Karpas-422 (cell line): ENCODE data around the gene ZSCAN20. TPM values are rescaled to one million over a fixed set of nuclear protein-coding genes. Genes with fewer than 3 reads are reported as not detected.

Source experiments
- DNase-seq: peaks from one replicate; pipeline ENCODE4 v3.0.0-alpha.2; 2015
- H2AFZ ChIP-seq: fragments of 200-600 bp; sonication (generic); 2 replicates; pipeline ENCODE4 v1.6.1; 2014; ENCODE audit warnings: antibody characterized with exemption, low read length, mixed read lengths
- H3K27ac ChIP-seq: fragments of 200-600 bp; sonication (generic); 2 replicates; pipeline ENCODE4 v1.5.1; 2014; ENCODE audit warnings: mild to moderate bottlenecking, low read length, moderate library complexity
- H3K27me3 ChIP-seq: fragments of 200-600 bp; sonication (generic); 2 replicates; pipeline ENCODE4 v1.6.1; 2014; ENCODE audit warnings: low read length, mixed read lengths
- H3K36me3 ChIP-seq: fragments of 200-600 bp; sonication (generic); 2 replicates; pipeline ENCODE4 v1.6.1; 2014; ENCODE audit warnings: low read length, mixed read lengths; ENCODE audit not compliant: insufficient read depth
- H3K4me1 ChIP-seq: fragments of 200-600 bp; sonication (generic); 2 replicates; pipeline ENCODE4 v1.6.1; 2014; ENCODE audit warnings: mild to moderate bottlenecking, low read length, mixed read lengths
- H3K4me2 ChIP-seq: fragments of 200-600 bp; sonication (generic); 2 replicates; pipeline ENCODE4 v1.6.1; 2014; ENCODE audit warnings: low read length, low read depth, mild to moderate bottlenecking; ENCODE audit not compliant: poor library complexity, severe bottlenecking
- H3K4me3 ChIP-seq: fragments of 200-600 bp; sonication (generic); 2 replicates; pipeline ENCODE4 v1.5.1; 2014; ENCODE audit warnings: mild to moderate bottlenecking, antibody characterized with exemption, low read length, mixed read lengths
- H3K79me2 ChIP-seq: fragments of 200-600 bp; sonication (generic); 2 replicates; pipeline ENCODE4 v1.6.1; 2014; ENCODE audit warnings: mild to moderate bottlenecking, low read length, mixed read lengths
- H3K9ac ChIP-seq: fragments of 200-600 bp; sonication (generic); 2 replicates; pipeline ENCODE4 v1.6.0; 2014; ENCODE audit warnings: low read length
- H3K9me2 ChIP-seq: fragments of 200-600 bp; sonication (generic), shearing (Covaris generic); replicated peaks from 2 replicates; pipeline ENCODE4 v1.6.0; 2014; ENCODE audit warnings: mild to moderate bottlenecking, low read length, moderate library complexity; ENCODE audit not compliant: insufficient read depth
- H3K9me3 ChIP-seq: fragments of 300-700, 200-600 bp; sonication (generic); 2 replicates; pipeline ENCODE4 v1.6.1; 2014; ENCODE audit warnings: low read length, mixed read lengths
- H4K20me1 ChIP-seq: fragments of 200-600 bp; sonication (generic); 2 replicates; pipeline ENCODE4 v1.6.1; 2014; ENCODE audit warnings: mild to moderate bottlenecking, antibody characterized with exemption, low read length, low read depth; ENCODE audit not compliant: insufficient read depth
- total RNA-seq: library from RNA; depleted of rRNA; stranded (reverse); fragments of >200 nt; shearing (Covaris generic); gene quantifications from 2 replicates; pipeline ENCODE4 v1.2.3, GENCODE V29; 2014; ENCODE audit warnings: low replicate concordance

Gene ZSCAN20
- total RNA-seq, 1 experiment from 2014 or later, result 5.0 TPM

- Histone ChIP-seq H3K4me2 (no peak within 1 kb of the TSS), H3K9ac (no peak within 1 kb of the TSS), H3K27me3 (no peaks in the 10 kb centered on the region), H3K36me3 (no peaks in the 10 kb centered on the region), H3K79me2 (no peaks in the 10 kb centered on the region), H3K4me1 (peaks cover 28% of the 10 kb centered on the region), H2AFZ (no peak within 1 kb of the TSS), H3K9me3 (no peaks in the 10 kb centered on the region), H3K9me2 (no peaks in the 10 kb centered on the region), H3K27ac (no peak within 1 kb of the TSS), H3K4me3 (no peak within 1 kb of the TSS), H4K20me1 (no peaks in the 10 kb centered on the region)
- peak; percentile 94 for DNase-seq
Observed at GRCh38 chr1:33430692-33431593, 41.5 kb upstream of the ZSCAN20 start, which contains the start of gene PHC2. PHC2 (minus strand) TSS chr1:33431095; CDS start chr1:33375539, 55,556 bp downstream.

DNA sequence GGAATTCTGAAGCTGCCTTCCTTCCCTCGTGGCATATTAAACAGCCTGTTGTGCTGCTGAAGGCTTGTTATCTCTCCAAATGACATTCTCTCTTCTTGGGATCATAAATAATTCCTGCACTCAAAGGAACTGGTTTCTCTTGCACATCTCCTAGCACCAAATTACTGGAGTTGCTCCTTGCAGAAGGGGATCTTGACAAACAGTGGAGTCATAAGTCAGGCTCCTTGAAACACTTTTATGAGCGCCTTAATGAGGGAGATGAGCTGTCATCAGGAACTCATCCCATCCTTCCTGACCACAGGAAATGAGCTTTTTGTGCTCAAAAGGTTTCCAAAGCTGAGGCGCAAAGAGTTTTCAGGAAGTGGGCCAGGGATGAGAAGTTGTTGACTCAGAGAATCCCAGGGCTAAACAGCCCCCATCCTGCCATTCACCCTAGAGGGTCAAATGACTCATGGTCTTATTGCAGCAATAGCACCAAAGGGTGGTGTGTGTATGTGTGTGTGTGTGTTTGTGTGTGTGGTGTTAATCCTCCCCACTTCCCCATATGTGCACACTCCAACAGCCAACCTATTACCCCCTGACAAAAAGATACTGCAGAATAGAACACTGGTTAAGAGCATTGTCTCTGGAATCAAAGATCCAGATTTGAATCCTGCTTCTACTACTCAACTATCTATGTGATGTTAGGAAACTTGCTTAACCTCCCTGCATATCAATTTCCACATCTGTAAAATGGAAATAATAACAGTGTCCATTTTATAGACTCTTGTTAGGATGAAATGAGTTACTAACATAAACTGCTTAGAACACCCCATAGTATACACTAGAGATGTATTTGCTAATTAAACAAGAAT, 38.7 kb upstream of the ZSCAN20 start:
- H2AFZ ChIP-seq, result no peak overlapping the region
- no peaks in the 10 kb centered on the region for H4K20me1 ChIP-seq
- H3K4me2 ChIP-seq, result no peak overlapping the region

GRCh38 chr1:33434363-33434750, 38.1 kb upstream of the ZSCAN20 start:
- Histone ChIP-seq H2AFZ (no peak overlapping the region), H3K79me2 (no peaks in the 10 kb centered on the region), H3K9ac (no peak overlapping the region), H3K9me3 (no peaks in the 10 kb centered on the region), H4K20me1 (no peaks in the 10 kb centered on the region), H3K9me2 (no peaks in the 10 kb centered on the region), H3K4me3 (no peak overlapping the region), H3K4me2 (no peak overlapping the region), H3K36me3 (no peaks in the 10 kb centered on the region), H3K4me1 (peaks cover 13% of the 10 kb centered on the region), H3K27me3 (no peaks in the 10 kb centered on the region), H3K27ac (no peak overlapping the region)
- no peak for DNase-seq

More for the DNA sequence above, 38.7 kb upstream of the ZSCAN20 start:
- Histone ChIP-seq H3K9me3 (no peaks in the 10 kb centered on the region), H3K4me1 (peaks cover 17% of the 10 kb centered on the region), H3K36me3 (no peaks in the 10 kb centered on the region), H3K9ac (no peak overlapping the region), H3K27ac (no peak overlapping the region), H3K4me3 (no peak overlapping the region), H3K9me2 (no peaks in the 10 kb centered on the region), H3K79me2 (no peaks in the 10 kb centered on the region), H3K27me3 (no peaks in the 10 kb centered on the region)
- peak; percentile 41 for DNase-seq

DNA sequence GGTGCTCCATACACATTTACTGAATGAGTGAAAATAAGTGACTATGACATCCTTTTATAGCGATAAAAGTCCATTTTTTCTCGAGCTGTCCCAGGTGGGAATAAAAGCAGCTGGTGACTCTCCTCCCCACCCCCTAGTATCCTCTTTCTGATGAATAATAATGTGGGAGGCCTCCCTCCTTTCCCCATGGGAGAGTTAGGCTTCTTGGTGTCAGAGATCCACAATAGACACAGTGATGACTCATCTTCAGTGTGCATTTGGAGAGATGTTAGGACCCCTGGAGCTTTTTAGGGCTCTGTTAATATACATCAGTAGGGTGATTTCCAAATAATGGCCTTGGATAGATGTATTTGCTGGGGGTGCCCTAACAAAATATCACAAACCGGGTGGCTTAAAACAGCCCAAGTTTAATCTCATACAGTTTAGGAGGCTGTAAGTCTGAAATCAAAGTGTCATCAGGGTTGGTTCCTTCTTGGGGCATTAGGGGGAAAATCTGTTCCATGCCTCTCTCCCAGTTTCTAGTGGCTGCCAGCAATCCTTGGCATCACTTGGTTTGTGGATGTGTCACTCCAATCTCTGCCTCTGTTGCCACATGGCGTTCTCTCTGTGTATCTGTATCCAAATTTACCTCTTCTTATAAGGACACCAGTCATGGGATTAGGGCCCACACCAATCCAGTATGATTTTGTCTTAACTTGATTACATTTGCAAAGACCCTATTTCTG, 37.2 kb upstream of the ZSCAN20 start:
- no peaks in the 10 kb centered on the region for H3K9me2 ChIP-seq
- no peaks in the 10 kb centered on the region for H3K36me3 ChIP-seq
- no peaks in the 10 kb centered on the region for H3K9me3 ChIP-seq
- H3K27me3 ChIP-seq, result no peaks in the 10 kb centered on the region
- H3K4me1 ChIP-seq, result peaks cover 13% of the 10 kb centered on the region
- H2AFZ ChIP-seq, result no peak overlapping the region
- no peak overlapping the region for H3K4me2 ChIP-seq
- H3K79me2 ChIP-seq, result no peaks in the 10 kb centered on the region
- no peaks in the 10 kb centered on the region for H4K20me1 ChIP-seq
- H3K4me3 ChIP-seq, result no peak overlapping the region
- no peak overlapping the region for H3K9ac ChIP-seq
- H3K27ac ChIP-seq, result no peak overlapping the region
- DNase-seq, result no peak

DNA sequence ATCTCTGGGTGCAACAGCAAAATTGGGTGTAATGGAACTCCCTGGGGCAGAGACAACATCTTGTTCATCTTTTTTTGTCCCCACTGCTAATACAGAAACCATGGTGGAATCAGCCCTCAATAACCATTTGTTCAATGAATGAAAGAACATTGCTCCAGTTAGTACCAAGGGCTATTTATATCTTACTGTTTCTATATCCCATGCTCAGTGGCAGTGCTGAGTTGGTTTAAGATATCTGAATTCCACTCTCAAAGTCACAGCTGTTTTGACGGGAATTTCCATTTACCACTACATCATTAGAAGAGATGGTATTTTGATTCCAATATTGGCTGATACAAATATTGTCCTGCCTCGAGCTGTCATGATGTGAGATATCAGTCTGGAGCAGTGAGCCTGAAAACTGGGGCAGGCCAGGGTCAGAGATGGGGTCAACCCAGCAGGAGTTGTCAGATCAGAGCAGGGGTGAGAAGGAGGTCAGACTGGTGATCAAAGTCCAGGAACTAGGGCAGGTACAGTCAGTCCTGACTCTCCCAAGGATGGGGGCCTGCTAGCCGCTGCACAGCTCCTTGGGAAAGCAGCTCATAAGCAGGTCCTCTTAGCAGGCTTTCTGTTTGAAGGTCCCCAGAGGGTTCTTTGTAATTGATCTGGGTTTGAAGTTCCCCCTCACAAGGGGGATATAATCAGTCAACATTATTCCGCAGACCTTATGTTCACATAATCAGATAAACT, 35.7 kb upstream of the ZSCAN20 start:
- Histone ChIP-seq H3K27ac (no peak overlapping the region), H3K9ac (no peak overlapping the region), H3K4me1 (peaks cover 11% of the 10 kb centered on the region), H3K9me3 (no peaks in the 10 kb centered on the region), H3K4me2 (no peak overlapping the region), H3K27me3 (no peaks in the 10 kb centered on the region), H3K4me3 (no peak overlapping the region), H4K20me1 (no peaks in the 10 kb centered on the region), H3K36me3 (no peaks in the 10 kb centered on the region), H2AFZ (no peak overlapping the region), H3K9me2 (no peaks in the 10 kb centered on the region), H3K79me2 (no peaks in the 10 kb centered on the region)
- DNase-seq, result no peak

DNA sequence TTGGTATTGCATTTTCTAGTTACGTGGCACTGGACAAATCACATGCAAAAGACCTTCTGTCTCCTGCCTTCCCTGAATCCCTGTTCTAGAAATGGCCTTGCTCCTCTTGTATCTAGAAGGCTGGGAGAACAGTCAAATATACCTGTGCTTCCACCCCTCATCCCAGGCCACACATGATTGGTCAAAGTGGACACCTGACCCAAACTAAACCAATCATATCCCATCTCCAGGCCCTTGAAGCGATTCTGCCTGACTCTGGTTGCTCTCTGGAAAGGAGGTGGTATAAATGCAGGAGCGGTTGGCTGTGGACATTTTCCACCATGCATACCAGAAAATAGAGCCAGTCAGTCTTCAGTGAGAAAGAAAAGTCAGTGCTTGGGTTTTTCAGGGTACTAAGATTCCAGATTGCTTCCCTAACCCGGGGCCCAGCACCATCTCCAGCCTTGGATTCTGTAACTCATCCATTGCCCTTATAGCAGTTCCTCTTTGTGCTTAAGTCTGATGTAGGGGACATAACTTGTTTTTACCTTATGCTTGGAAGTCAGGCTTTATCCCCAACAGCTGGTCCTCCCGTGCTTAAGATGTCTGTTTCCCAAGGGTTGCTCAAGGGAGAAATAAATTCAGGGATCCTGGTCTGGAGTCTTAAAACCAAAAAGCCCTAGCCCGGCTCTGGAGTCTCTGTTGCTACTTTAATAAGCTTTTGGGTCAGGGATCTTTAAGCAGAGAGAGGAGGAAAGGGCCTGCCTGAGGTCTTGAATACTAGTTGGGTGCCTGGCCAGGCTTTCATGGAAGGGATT, 33.9 kb upstream of the ZSCAN20 start:
- no peak overlapping the region for H3K27ac ChIP-seq
- peaks cover 12% of the 10 kb centered on the region for H3K4me1 ChIP-seq
- no peaks in the 10 kb centered on the region for H3K79me2 ChIP-seq
- H3K9ac ChIP-seq, result no peak overlapping the region
- DNase-seq, result no peak
- no peaks in the 10 kb centered on the region for H3K36me3 ChIP-seq
- H3K27me3 ChIP-seq, result no peaks in the 10 kb centered on the region
- no peaks in the 10 kb centered on the region for H4K20me1 ChIP-seq
- H3K9me3 ChIP-seq, result no peaks in the 10 kb centered on the region
- no peak overlapping the region for H3K4me2 ChIP-seq
- H3K4me3 ChIP-seq, result no peak overlapping the region
- H2AFZ ChIP-seq, result no peak overlapping the region
- H3K9me2 ChIP-seq, result no peaks in the 10 kb centered on the region

GRCh38 chr1:33439662-33440061, 32.8 kb upstream of the ZSCAN20 start:
- Histone ChIP-seq H3K4me3 (no peak overlapping the region), H3K27ac (no peak overlapping the region), H3K9me2 (no peaks in the 10 kb centered on the region), H3K36me3 (no peaks in the 10 kb centered on the region), H3K27me3 (no peaks in the 10 kb centered on the region), H3K4me1 (peaks cover 16% of the 10 kb centered on the region), H3K79me2 (no peaks in the 10 kb centered on the region), H2AFZ (no peak overlapping the region), H4K20me1 (no peaks in the 10 kb centered on the region), H3K9ac (no peak overlapping the region), H3K9me3 (no peaks in the 10 kb centered on the region), H3K4me2 (no peak overlapping the region)
- DNase-seq, result no peak
